Upper lobe of left lung (tissue), 4 donors: ENCODE data around the gene CCDC69.

Source experiments
- CTCF ChIP-seq, 6 experiments: fragments of 450-650 bp in 4 of 6; fragments of 200-600 bp in 2 of 6; sonication (generic) in 2 of 6; IDR thresholded peaks; one replicate each; pipeline ENCODE4 v1.5.1; 2016 to 2019; ENCODE audit warnings: antibody characterized with exemption in 6 of 6
- EP300 ChIP-seq, 4 donors: sonication (generic); formaldehyde crosslinking; IDR thresholded peaks; one replicate each; pipeline ENCODE4 v1.5.1; 2017; ENCODE audit warnings: antibody characterized with exemption in 4 of 4, control low read depth in 2 of 4
- POLR2A ChIP-seq, 4 donors: fragments of 450-650 bp; IDR thresholded peaks; one replicate each; pipeline ENCODE4 v1.5.1; 2016 to 2017; ENCODE audit warnings: antibody characterized with exemption in 4 of 4, mild to moderate bottlenecking in 2 of 4
- POLR2AphosphoS5 ChIP-seq, 2 donors: sonication (generic); formaldehyde crosslinking; IDR thresholded peaks; one replicate each; pipeline ENCODE4 v1.5.1; 2017; ENCODE audit warnings: antibody characterized with exemption in 2 of 2

GRCh38 chr5:151270599-151270998, 46.7 kb upstream of the CCDC69 start:
- TF ChIP-seq POLR2A (IDR thresholded peaks at IDR 0.05) (no peak), CTCF (IDR thresholded peaks at IDR 0.05) (no peak), EP300 (IDR thresholded peaks at IDR 0.05) (no peak), POLR2AphosphoS5 (IDR thresholded peaks at IDR 0.05) (no peak)
